ENCODE measurements around the gene ILDR2.

The ILDR2 gene

DNA sequence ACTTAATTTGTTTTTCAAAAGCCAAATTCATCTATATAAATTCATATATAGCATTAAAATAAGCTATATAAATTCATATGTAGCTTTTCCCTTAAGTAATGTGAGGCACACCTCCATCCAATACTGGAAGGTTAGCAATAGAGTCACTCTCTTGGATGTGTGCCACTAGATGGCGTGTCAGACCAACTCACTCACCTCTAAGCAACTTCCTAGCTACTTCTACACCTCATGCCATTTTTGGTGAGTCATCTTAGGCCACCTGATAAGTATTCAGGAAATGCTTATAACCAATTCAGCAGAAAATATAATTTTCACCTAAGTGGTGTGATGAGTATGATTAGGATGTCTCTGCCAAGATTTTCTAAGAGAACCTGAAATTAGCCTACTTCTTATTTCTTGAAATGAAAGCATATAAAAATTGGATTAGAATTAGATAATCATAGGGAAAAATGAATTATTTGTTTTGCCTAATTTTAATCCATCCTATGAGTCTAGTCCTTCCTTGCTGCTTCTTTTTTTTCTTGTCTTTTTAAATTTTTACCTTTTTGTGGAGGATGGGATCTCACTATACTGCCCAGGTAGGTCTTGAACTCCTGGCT lies 64.8 kb downstream of the ILDR2 start (continued):
- peak; percentile 90 for TF ChIP-seq ZNF10 (tag by site-specific recombination; IDR thresholded peaks at IDR 0.05)
- TF ChIP-seq ZNF654 (tag by site-specific recombination; IDR thresholded peaks at IDR 0.05; ENCODE audit: low read depth): peak; percentile 98
- no peak for TF ChIP-seq ZNF132 (tag by site-specific recombination; IDR thresholded peaks at IDR 0.05; ENCODE audit: borderline replicate concordance)
- no peak for TF ChIP-seq GFI1B (tag by site-specific recombination; IDR thresholded peaks at IDR 0.05)
- no peak for TF ChIP-seq ZNF416 (tag by site-specific recombination; IDR thresholded peaks at IDR 0.05)
- TF ChIP-seq KLF8 (tag by site-specific recombination; IDR thresholded peaks at IDR 0.05): 0 out of 2 replicates have a peak, but pooled peaks have one; percentile 15
- peak; percentile 37; the same call in 1 of the 2 replicates for TF ChIP-seq SP7 (tag by site-specific recombination; IDR thresholded peaks at IDR 0.05)
- no peak for TF ChIP-seq HOXC10 (CRISPR knock-in tag; IDR thresholded peaks at IDR 0.05)
- TF ChIP-seq, protein P1, sequence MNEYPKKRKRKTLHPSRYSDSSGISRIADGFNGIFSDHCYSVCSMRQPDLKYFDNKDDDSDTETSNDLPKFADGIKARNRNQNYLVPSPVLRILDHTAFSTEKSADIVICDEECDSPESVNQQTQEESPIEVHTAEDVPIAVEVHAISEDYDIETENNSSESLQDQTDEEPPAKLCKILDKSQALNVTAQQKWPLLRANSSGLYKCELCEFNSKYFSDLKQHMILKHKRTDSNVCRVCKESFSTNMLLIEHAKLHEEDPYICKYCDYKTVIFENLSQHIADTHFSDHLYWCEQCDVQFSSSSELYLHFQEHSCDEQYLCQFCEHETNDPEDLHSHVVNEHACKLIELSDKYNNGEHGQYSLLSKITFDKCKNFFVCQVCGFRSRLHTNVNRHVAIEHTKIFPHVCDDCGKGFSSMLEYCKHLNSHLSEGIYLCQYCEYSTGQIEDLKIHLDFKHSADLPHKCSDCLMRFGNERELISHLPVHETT (tag by site-specific recombination; IDR thresholded peaks at IDR 0.05): no peak
- 0 out of 2 replicates have a peak, but pooled peaks have one; percentile 23 for TF ChIP-seq ZNF629 (tag by site-specific recombination; IDR thresholded peaks at IDR 0.05)
- no peak for TF ChIP-seq ZFP41 (tag by site-specific recombination; IDR thresholded peaks at IDR 0.05; ENCODE audit: borderline replicate concordance)
- no peak for TF ChIP-seq ZNF571 (tag by site-specific recombination; IDR thresholded peaks at IDR 0.05)
- TF ChIP-seq ZNF404 (tag by site-specific recombination; IDR thresholded peaks at IDR 0.05): no peak
- no peak for TF ChIP-seq PATZ1 (tag by site-specific recombination; IDR thresholded peaks at IDR 0.05)
- no peak for TF ChIP-seq ZNF549 (tag by site-specific recombination; IDR thresholded peaks at IDR 0.05)
- TF ChIP-seq, protein P2, sequence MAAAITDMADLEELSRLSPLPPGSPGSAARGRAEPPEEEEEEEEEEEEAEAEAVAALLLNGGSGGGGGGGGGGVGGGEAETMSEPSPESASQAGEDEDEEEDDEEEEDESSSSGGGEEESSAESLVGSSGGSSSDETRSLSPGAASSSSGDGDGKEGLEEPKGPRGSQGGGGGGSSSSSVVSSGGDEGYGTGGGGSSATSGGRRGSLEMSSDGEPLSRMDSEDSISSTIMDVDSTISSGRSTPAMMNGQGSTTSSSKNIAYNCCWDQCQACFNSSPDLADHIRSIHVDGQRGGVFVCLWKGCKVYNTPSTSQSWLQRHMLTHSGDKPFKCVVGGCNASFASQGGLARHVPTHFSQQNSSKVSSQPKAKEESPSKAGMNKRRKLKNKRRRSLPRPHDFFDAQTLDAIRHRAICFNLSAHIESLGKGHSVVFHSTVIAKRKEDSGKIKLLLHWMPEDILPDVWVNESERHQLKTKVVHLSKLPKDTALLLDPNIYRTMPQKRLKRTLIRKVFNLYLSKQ (tag by site-specific recombination; IDR thresholded peaks at IDR 0.05; ENCODE audit: borderline replicate concordance): no peak
- TF ChIP-seq ZNF175 (tag by site-specific recombination; IDR thresholded peaks at IDR 0.05): no peak
- TF ChIP-seq ZFP69B (tag by site-specific recombination; IDR thresholded peaks at IDR 0.05): no peak
- no peak for TF ChIP-seq BCL11B (tag by site-specific recombination; IDR thresholded peaks at IDR 0.05; ENCODE audit: low read depth)
- no peak for TF ChIP-seq ZNF433 (tag by site-specific recombination; IDR thresholded peaks at IDR 0.05; ENCODE audit: low read depth)
- TF ChIP-seq ZNF211 (tag by site-specific recombination; IDR thresholded peaks at IDR 0.05; ENCODE audit: low read depth): no peak
- TF ChIP-seq GLIS1 (tag by site-specific recombination; IDR thresholded peaks at IDR 0.05): no peak
- TF ChIP-seq OSR2 (tag by site-specific recombination; IDR thresholded peaks at IDR 0.05): no peak
- TF ChIP-seq ZBTB11 (tag by site-specific recombination; conservative IDR thresholded peaks at IDR 0.05; ENCODE audit: low read depth): no peak
- 0 out of 2 replicates have a peak, but pooled peaks have one; percentile 14 for TF ChIP-seq ZBTB17 (tag by site-specific recombination; IDR thresholded peaks at IDR 0.05)
- TF ChIP-seq, protein P3, sequence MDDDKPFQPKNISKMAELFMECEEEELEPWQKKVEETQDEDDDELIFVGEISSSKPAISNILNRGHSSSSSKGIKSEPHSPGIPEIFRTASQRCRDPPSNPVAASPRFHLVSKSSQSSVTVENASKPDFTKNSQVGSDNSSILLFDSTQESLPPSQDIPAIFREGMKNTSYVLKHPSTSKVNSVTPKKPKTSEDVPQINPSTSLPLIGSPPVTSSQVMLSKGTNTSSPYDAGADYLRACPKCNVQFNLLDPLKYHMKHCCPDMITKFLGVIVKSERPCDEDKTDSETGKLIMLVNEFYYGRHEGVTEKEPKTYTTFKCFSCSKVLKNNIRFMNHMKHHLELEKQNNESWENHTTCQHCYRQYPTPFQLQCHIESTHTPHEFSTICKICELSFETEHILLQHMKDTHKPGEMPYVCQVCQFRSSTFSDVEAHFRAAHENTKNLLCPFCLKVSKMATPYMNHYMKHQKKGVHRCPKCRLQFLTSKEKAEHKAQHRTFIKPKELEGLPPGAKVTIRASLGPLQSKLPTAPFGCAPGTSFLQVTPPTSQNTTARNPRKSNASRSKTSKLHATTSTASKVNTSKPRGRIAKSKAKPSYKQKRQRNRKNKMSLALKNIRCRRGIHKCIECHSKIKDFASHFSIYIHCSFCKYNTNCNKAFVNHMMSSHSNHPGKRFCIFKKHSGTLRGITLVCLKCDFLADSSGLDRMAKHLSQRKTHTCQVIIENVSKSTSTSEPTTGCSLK (tag by site-specific recombination; IDR thresholded peaks at IDR 0.05): no peak
- TF ChIP-seq ZNF501 (tag by site-specific recombination; IDR thresholded peaks at IDR 0.05): 0 out of 2 replicates have a peak, but pooled peaks have one; percentile 44
- TF ChIP-seq ZNF670 (tag by site-specific recombination; IDR thresholded peaks at IDR 0.05; ENCODE audit: low read depth): no peak

All from HEK293 (cell line).